ENCODE measurements around the gene CHIC2.

Gene CHIC2

DNA sequence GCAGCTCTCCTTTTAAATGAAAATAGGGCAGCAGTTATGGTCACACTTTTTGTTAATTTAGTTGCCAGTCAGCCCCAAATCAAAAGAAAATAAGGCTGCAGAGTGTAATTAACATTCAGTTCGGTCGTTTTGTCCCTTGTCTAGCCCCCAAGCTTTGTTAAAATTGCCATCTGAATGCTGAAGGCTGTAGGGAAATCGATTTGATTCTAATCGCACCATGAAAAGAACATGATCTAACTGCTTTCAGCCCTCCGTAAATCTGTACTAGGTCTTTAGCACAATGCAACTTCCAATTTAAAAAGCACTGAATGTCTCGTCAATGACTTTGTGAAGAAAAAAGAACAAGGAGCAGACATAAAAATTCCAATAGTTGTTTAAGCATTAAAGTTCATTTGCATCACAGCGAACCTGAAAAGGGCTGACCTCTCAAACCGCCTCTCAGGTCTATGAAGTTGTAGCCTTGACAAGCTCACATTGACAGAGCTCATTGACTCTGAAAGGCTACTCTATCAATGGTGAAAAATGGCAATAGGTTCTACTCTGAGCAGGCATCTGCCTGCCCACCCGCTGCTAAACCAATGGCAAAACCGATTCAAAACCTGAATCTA is 48.9 kb downstream of the CHIC2 start:
- no peak for FAIRE-seq

DNA sequence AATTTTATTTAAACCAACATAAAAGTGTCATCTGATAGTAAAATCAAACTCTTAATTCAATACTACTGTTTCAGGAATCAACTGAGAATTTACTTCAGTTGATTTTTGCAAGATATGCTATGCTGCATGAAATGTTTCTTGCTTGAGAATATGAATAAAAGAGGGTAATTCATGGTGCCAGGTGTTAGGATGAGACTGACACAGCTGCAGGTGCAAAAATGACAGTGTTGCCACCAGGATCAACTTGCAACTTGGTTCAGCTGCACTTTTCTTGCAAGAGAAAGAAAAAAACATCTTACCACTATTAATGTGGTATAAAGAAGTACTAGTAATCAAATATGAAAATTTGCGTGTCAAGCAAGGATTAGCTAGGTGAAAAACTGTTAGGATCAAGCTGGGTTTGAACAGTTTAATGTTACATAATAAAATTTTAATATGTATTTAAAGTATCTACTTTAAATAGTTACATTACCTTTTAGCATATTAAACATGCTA is 49.7 kb downstream of the CHIC2 start:
- FAIRE-seq (no peak), DNase-seq (ENCODE audit: insufficient read length, low spot score) (no peak)

More for the DNA sequence above, 48.9 kb downstream of the CHIC2 start:
- no peak for DNase-seq (ENCODE audit: insufficient read length, low spot score)

DNA sequence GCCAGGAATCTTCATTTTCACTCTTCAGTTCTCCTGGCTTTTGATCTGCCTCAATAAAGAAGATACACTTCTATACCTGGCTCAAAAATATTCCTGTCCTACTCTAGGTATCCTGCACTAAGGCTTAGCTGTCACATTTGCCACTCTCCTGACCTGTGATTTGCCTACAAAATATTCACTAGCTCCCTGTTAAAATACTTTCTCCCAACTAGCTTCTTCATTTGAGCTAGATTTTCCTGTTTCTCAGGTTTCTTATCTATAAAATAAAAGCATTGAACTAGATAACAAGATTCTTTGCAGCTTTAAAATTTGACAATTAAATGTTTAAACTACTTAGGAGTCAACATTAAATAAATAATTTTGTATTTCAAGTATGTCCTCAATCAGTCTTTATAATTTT is 53.2 kb downstream of the CHIC2 start:
- FAIRE-seq (no peak), DNase-seq (ENCODE audit: insufficient read length, low spot score) (no peak)

DNA sequence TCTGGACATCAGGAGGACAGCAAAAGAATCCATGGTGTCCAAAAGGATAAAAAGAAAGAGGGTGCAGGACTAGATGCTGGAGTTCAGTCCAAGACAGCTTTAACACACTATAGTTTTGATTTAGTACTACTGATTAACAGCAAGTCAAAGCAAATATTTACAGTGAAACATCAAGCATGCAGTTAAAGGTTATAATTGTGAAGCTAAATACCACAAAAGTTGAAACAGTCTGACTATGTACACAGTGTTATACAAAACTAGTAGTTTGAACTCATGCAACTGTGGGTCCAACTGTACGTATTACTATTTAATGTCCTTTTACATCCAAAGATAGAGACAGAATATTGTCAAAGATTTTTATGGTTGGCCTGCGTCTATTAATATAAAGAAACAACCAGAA is 57.6 kb downstream of the CHIC2 start:
- no peak for DNase-seq (ENCODE audit: insufficient read length, low spot score)
- FAIRE-seq = no peak

DNA sequence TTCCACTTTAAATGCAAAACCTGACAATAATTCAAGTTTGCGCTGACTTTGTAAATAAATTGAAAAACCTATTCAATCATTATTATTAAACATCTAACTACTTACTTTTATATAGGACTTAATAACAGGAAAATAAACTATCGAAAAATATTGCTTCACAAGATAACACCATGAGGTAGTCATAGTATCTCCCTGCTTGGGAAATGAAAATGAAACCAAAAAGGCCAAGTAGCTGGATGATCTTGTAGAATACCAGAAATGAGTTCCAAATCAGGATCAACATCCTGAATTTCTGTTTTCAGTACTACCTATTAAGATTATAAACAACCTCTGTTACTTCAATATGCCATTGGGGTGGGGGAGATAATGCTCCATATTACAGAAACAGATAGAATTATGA is 58.9 kb downstream of the CHIC2 start:
- DNase-seq (ENCODE audit: insufficient read length, low spot score) = peak; percentile 5
- FAIRE-seq = no peak

DNA sequence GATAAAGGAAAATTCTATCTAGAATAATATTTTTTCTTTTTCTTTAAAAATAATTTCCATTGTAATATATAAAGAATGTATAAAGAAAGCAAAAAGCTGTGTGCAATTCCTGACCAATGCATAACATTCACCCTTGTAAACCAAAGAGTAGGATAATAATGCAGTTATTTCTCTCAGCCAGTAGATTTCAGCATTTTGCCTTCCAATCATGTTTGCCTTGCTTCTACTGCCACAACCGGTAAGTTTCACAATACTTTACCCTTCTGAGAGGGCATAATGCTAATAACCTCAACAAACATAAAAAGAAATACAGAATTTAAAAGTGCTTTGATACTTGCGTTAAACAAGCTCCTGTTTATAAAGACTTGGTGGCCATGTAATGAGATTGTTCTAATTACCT is 59.9 kb downstream of the CHIC2 start:
- DNase-seq (ENCODE audit: insufficient read length, low spot score) = no peak
- no peak for FAIRE-seq

DNA sequence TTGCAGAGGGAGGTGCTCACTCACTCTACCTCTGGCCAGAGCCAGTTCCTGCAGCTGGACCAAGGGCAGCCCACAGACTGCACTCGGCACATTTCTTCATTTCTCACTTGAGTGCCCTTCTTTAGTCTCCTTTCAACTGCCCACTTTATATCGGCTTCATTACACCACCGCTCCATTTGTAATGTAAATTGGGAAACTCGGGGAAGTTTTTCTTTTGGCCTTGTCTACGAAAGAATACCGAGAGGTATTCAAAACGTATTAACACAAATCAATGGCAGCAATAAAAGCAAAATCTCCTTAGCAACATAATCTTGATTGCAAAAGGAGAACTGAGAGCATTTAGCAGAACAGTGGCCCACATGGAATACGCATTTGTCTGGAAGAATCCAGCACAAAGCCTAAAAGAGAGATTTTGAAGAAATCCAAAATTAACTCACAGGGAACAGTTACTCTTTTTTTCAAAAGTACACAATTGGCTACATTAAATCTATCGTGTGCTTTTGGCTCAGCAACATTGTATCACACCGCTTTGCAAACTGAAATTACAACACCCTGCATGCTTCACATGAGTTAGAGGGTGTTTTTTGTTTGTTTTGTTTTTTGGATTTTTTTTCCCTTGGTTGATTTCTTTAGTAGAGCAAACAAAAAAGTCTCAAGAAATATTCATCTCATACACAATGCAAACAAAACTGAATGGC is 62.6 kb downstream of the CHIC2 start:
- no peak for FAIRE-seq

DNA sequence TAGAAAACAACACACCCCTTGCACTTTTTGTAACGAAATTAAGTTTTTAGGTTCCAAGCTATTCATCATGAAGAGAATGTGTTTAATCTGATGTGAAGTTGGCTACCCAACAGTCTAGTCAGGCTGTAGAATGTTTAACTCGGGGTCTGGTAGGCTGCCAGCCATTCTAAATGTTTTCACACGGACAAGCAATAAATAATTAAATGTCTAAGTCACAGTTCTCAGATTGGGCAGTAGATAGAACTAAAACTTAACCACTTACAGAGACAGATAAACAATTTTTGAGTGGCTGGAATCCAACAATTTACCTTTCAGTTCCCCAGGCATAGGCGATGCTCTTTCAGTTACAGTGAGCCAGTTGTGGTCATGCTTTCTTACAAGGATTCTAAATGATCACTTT is 66.5 kb downstream of the CHIC2 start:
- no peak for DNase-seq (ENCODE audit: insufficient read length, low spot score)
- no peak for FAIRE-seq

More for the DNA sequence above, 62.6 kb downstream of the CHIC2 start:
- no peak for DNase-seq (ENCODE audit: insufficient read length, low spot score)

DNA sequence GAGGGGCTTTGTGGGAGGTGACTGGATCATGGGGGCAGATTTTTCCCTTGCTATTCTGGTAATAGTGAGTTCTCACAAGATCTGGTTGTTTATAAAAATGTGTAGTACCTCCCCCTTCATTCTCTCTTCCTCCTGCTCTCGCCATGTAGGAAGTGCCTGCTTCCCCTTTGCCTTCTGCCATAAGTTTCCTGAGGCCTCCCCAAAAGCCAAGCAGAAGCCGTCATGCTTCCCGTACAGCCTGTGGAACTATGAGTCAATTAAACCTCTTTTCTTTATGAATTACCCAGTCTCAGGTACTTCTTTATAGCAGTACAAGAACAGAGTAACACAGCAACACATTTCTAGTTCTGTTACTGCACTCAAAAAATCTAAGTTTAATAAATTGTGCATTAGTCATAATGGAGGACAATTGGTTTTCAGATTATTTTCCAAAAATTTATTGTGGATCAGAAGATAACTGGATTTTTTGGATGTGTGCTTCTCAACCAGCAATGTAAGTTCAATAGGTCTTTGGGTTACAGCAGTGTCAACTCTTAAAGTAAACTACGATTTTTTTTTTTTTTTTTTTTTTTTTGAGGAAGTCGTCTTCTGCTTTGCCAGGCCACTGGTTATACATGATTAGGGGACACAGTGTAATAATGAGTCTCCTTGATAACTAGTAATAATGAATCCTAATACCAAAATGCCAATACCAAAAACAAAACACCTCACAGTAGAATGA is 69.9 kb downstream of the CHIC2 start:
- DNase-seq (ENCODE audit: insufficient read length, low spot score) = no peak
- no peak for FAIRE-seq

DNA sequence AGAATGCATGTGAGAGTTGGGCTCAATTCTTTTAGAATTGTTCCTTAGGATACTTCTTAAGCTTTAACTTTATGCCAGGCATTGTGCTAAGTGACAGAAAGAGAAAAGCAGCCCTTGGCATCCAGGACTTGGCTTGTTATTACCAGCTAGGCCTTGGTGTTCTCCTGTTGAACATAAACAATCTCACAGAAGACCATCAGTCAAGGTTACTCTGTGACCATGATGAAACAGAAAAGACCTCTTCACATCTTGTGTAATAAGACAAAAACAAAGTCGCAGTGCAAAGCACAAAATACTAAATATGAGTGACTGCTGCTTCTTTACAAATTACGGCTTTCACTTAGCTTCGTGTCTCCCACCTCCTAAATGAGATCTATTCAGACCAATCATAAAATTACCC is 71.6 kb downstream of the CHIC2 start:
- DNase-seq (ENCODE audit: insufficient read length, low spot score) (no peak), FAIRE-seq (no peak)

DNA sequence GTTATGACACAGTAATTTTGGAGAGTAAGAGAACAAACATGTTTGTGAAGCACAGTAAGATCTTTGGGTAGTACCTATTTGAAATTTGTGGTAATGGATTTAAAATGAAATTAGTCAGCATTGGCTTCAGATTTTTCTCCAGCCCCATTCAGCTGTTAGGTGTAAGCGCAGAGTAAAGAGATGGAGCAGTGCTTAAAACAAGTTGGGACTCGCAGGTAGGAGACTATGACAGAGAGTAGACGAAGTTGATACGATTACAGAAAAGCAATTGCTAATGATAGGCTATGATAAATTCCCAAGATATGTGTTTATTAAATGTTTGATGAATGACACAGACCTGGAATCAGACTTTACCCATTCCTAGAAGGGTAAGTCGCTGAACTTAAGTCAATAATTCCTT is 72.6 kb downstream of the CHIC2 start:
- FAIRE-seq = no peak

DNA sequence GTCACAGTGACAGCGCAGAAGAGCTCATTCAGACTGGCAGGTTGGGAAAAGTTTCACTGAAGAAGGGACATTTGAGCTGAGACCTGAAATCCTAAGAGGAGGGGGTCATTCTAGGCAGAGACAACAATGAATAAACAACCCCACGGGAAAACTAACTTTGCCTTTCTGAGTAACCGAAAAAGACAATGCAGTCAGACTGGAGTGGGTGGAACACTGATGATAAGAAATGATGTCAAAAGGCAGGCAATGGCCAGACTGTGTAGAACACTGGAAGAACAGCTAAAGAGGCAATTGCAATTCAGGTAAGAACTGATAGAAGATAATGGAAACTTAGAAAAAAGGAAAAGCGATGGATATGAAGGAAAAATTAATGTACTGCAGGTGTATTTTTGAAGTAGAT is 73.8 kb downstream of the CHIC2 start:
- FAIRE-seq = no peak

More for the DNA sequence above, 72.6 kb downstream of the CHIC2 start:
- DNase-seq (ENCODE audit: insufficient read length, low spot score) = no peak

DNA sequence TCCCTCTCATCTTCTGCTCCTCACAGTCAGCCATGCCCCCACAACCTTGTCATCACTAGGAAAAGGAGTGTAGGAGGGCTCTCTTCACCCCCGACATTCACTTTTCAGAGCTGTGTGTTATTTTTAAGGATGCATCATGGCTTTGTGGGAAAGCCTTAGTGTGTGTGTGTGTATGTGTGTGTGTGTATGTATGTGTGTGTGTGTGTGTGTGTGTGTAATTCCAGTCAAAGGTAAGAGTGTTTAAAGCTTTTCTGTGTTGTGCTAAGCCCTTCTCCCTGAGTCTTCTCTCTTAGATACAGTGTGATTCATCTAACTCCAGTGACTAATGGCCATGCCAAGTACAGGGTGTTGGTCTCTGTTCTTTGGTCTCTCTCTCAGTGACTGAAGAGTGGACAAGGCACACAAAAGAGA is 76.6 kb downstream of the CHIC2 start:
- FAIRE-seq = no peak

More for the DNA sequence above, 73.8 kb downstream of the CHIC2 start:
- no peak for DNase-seq (ENCODE audit: insufficient read length, low spot score)

DNA sequence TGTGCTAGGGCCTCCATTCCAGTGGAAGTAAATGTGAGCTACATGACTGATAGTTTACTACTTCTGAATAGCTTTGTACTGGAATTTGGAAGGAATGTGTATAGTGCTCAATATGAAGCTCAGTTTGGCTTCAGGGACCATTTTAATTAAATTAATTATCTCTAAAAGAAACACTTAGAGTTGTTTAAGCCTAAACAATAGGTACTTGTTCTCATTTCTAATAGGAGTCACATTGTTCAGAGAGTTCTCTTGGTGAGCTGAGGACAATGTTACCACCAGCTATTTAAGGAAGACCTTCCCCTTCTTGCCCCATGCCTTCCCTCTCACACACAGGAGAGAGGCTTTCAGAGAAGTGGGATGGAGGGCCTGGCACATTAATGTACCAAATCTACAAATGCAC is 78.3 kb downstream of the CHIC2 start:
- FAIRE-seq (no peak), DNase-seq (ENCODE audit: insufficient read length, low spot score) (no peak)

More for the DNA sequence above, 76.6 kb downstream of the CHIC2 start:
- no peak for DNase-seq (ENCODE audit: insufficient read length, low spot score)

DNA sequence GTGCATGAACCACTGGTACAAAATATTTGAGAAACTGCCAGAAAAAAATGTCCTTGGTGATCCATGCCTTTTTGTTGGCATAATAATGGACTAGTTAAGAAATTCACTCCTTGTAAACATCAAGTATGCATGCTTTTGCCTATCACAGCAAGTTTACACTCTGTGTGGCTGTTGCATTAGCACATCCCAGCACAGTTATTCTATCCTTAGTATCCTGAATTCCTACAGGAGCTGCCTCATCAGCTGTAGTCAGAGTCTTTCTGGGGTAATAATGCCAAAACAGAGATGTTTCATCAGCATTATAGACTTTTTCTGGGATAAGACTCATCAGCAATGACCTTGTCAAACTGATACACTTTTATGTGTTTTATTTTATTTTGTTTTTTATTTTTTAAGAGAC is 82.8 kb downstream of the CHIC2 start:
- FAIRE-seq (no peak), DNase-seq (ENCODE audit: insufficient read length, low spot score) (no peak)

DNA sequence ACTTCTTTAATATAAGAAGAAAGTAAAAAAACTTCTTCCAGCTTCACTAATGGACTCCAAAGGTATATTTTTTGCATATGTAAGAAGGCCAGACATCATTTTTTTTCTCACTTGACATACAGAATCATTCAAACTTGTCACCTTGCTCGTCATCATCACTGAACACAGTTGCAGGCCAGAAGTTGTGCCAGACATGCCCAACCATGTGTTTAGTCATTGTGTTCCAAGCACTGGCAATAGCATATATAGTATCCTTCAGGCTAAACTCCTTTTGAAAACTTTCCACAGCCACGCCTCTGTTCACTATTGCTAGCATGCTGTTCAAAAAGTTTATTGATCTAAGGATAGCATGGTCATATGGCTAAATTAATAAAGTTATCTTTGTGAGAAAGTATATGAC is 83.3 kb downstream of the CHIC2 start:
- no peak for FAIRE-seq
- DNase-seq (ENCODE audit: insufficient read length, low spot score) = no peak

DNA sequence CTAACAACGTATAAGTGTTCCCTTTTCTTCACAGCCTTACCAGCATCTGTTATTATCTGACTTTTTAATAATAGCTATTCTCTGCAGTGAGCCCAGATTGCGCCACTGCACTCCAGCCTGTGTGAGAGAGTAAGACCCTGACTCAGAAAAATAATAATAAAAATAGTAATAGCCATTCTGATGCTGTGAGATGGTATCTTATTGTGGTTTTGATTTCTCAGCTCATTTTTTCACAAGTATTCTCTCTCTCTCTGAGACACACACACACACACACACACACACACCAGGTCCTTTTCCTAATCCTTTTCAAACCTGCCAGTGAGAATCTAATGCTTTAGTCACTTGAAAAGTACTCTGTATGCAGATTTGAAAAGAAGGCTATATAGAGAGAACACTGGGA is 89.8 kb downstream of the CHIC2 start:
- no peak for FAIRE-seq
- no peak for DNase-seq (ENCODE audit: insufficient read length, low spot score)

DNA sequence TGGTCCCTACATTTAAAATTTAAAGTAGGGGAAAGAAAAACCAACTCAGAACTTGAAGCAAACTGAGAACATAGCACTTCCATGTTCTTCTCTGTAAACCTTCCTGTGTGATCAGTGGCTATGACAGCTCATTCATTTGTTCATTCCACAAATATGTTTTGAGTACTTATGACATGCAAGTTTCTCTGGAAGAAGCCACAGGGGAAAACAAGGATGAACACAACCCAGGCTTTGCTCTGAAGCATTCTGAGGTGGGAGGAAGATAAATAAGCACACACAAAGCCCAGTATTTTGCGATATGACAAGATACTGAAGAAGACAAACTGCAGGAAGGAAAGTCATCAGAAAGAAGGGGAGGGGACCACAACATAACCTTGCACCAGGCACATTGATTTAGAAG is 96.4 kb downstream of the CHIC2 start:
- no peak for FAIRE-seq

DNA sequence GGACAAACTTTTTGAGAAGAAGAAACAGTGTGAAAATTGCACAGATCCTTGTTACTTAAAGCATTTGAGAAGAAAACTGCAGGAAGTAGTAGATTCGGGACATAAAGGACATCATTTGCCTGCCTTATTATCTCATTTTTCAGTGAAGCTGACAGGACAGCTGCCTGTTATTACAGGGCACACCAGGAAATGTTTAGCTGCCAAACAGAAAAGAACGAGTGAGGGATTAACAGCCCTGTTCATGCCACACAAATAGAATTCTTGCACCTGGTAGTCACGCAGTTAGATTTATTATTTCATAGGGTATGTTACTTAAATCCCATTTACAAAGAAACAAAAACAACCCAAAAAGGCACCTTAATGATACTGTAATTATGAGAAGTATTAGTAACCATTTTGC is 100.6 kb downstream of the CHIC2 start:
- no peak for DNase-seq (ENCODE audit: insufficient read length, low spot score)

More for the DNA sequence above, 96.4 kb downstream of the CHIC2 start:
- DNase-seq (ENCODE audit: insufficient read length, low spot score) = no peak

DNA sequence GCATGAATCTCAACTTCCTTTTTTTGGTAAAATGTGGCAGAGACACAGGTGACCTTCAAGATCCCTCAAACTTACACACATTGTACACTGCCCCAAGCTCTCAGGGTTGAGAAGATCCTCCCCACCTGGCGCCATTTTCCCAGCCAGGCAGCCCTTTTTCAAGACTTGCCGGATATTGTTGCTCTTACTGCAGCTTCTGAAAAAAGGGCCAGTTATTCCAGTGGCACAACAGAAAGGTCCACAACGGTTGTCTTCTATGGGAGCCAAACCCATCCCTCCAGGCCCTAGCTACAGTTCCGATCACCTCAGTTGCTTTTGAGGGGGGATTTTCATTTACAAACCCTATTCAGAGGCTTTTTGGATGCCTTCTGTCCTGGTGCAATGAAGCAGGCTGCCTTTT is 101.1 kb downstream of the CHIC2 start:
- FAIRE-seq = no peak

More for the DNA sequence above, 100.6 kb downstream of the CHIC2 start:
- no peak for FAIRE-seq

DNA sequence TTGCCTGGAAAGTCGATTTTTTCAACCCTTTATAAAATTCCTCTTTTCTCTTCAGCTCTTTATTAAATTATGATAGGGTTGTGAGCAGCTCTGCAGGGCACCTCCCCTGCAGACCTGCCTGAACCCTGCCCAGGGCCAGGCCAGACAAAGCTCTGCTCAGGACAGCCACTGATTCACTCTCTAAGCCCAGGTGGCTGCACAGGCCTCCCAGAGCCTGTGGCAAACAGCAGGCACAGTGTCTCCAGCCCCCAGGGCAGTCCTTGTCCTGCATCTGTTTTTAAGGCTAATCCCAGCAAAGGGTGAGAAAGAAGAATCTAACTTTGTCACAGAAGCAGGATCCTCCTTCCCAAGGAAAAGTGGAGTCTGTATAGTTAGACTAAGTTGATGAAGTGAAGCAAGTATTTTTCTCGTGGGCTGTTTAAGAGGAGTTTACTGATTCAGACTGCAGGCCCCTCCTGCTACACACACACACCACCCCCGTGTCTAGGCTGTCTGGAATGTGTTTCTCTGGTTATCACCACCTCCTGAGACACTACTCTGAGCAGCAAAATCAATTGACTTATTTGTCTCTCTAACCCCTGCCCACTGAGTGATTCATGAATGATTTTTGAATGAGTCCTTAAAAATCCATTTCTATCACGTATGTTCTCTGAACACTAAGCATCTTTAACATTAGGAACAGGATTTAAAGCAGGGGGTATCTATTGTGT is 101.7 kb downstream of the CHIC2 start:
- DNase-seq (ENCODE audit: insufficient read length, low spot score) (peak; percentile 8), FAIRE-seq (no peak)

More for the DNA sequence above, 101.1 kb downstream of the CHIC2 start:
- no peak for DNase-seq (ENCODE audit: insufficient read length, low spot score)
